OCI-LY3 (cell line): ENCODE data around the gene ANKMY2.
A peak's percentile ranks its signal among the peaks of the same experiment; 100 is the strongest.
"Not testable (repeated sequence)": the region's sequence is repeated elsewhere in the genome, so short reads cannot be mapped to it uniquely, and the experiment has no call there.

Experiments used
- H2AFZ ChIP-seq: fragments of 200-600, 300-600 bp; shearing (Covaris generic); 2 replicates; pipeline ENCODE4 v1.6.0; 2014; ENCODE audit warnings: antibody characterized with exemption, low read depth, low read length
- H3K27ac ChIP-seq: fragments of 200-600, 300-600 bp; sonication (generic); 2 replicates; pipeline ENCODE4 v1.5.1; 2014; ENCODE audit warnings: mild to moderate bottlenecking, low read length, moderate library complexity, mixed read lengths
- H3K27me3 ChIP-seq: fragments of 200-600, 300-600 bp; sonication (generic); 2 replicates; pipeline ENCODE4 v1.6.1; 2014; ENCODE audit warnings: low read depth, low read length, mixed read lengths
- H3K36me3 ChIP-seq: fragments of 200-600, 300-600 bp; sonication (generic); replicated peaks from 2 replicates; pipeline ENCODE3; 2014; ENCODE audit warnings: low read depth, low read length, mixed read lengths
- H3K4me1 ChIP-seq: fragments of 300-600, 200-600 bp; sonication (generic); 2 replicates; pipeline ENCODE4 v1.6.1; 2014; ENCODE audit warnings: low read length, mixed read lengths
- H3K4me2 ChIP-seq: fragments of 200-600, 300-600 bp; sonication (generic); 2 replicates; pipeline ENCODE4 v1.6.1; 2014; ENCODE audit warnings: low read length, mixed read lengths
- H3K4me3 ChIP-seq: fragments of 300-600, 200-600 bp; sonication (generic); 2 replicates; pipeline ENCODE4 v1.5.1; 2014; ENCODE audit warnings: antibody characterized with exemption, mild to moderate bottlenecking, low read length, moderate library complexity
- H3K79me2 ChIP-seq: fragments of 300-600, 200-600 bp; shearing (Covaris generic); 2 replicates; pipeline ENCODE4 v1.6.1; 2014; ENCODE audit warnings: mild to moderate bottlenecking, low read length, mixed read lengths
- H3K9ac ChIP-seq: fragments of 300-600, 200-600 bp; shearing (Covaris generic); 2 replicates; pipeline ENCODE4 v1.6.0; 2014; ENCODE audit warnings: mild to moderate bottlenecking, low read length, moderate library complexity
- H3K9me3 ChIP-seq: fragments of 200-600, 300-600 bp; shearing (Covaris generic); 2 replicates; pipeline ENCODE4 v1.6.1; 2014; ENCODE audit warnings: low read length, mixed read lengths; ENCODE audit not compliant: insufficient read depth
- H4K20me1 ChIP-seq: fragments of 200-600, 300-600 bp; sonication (generic); 2 replicates; pipeline ENCODE4 v1.6.1; 2016; ENCODE audit warnings: low read length, mixed read lengths; ENCODE audit not compliant: insufficient read depth
- EZH2phosphoT487 ChIP-seq: fragments of 200-600 bp; shearing (Covaris generic); IDR thresholded peaks from 2 replicates; pipeline ENCODE4 v1.6.1; 2018; ENCODE audit warnings: antibody characterized with exemption, mixed run types, low read depth
- TF ChIP-seq, protein P1 (sequence below): fragments of 200-600, 300-600 bp; sonication (generic); IDR thresholded peaks from 2 replicates; pipeline ENCODE4 v1.5.1; 2014; ENCODE audit warnings: antibody characterized with exemption, low read length, low read depth

ANKMY2 gene

DNA sequence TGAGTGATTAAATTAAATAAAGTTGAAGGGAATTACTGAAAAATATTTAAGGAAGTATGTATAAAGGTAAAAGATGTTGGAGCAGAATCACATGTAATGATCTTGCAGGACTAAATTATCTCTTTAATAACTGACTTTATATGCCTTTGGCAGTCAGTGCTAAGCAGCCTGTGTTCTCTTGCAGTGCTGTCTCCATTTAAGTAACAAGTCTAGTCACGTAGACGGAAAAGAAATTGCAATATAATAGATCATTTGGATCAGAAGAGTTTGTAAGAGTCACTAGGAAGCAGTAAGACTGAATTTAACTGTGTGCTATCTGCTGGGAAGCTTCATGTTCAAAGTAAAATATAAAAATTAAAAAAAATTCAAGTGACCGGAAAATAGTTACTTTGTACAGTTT lies 21.8 kb upstream of the ANKMY2 start:
- Histone ChIP-seq H3K79me2 (peaks cover 69% of the 10 kb centered on the region), H3K27ac (no peak overlapping the region), H3K27me3 (no peaks in the 10 kb centered on the region), H3K4me3 (no peak overlapping the region), H2AFZ (no peak overlapping the region), H3K4me1 (no peaks in the 10 kb centered on the region), H3K9me3 (no peaks in the 10 kb centered on the region), H4K20me1 (peaks cover 13% of the 10 kb centered on the region; the same call in 1 of the 2 replicates), H3K9ac (no peak overlapping the region), H3K36me3 (peaks cover 16% of the 10 kb centered on the region), H3K4me2 (no peak overlapping the region)
- TF ChIP-seq, protein P1, sequence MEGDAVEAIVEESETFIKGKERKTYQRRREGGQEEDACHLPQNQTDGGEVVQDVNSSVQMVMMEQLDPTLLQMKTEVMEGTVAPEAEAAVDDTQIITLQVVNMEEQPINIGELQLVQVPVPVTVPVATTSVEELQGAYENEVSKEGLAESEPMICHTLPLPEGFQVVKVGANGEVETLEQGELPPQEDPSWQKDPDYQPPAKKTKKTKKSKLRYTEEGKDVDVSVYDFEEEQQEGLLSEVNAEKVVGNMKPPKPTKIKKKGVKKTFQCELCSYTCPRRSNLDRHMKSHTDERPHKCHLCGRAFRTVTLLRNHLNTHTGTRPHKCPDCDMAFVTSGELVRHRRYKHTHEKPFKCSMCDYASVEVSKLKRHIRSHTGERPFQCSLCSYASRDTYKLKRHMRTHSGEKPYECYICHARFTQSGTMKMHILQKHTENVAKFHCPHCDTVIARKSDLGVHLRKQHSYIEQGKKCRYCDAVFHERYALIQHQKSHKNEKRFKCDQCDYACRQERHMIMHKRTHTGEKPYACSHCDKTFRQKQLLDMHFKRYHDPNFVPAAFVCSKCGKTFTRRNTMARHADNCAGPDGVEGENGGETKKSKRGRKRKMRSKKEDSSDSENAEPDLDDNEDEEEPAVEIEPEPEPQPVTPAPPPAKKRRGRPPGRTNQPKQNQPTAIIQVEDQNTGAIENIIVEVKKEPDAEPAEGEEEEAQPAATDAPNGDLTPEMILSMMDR, result no peak
- no peak for TF ChIP-seq EZH2phosphoT487

DNA sequence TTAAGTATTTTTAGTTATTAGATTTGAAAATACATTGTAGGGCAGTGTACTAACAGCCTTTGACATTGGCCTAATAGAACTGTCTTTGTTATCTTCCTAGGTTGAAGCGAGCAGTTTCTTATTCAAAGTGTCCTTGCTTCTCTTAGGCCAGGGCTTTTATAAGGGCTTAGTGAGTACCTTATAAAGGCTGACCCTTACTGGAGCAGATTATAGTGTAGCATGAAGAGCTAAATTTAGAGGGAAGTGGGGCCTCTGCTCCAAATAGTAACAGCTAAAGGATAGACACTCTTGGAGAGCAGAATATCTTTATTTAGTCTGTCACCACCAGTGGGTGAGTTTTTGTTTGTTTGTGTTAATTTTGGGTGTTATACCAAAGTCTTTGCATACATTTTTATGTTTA lies 16.4 kb upstream of the ANKMY2 start:
- H3K9ac ChIP-seq, result no peak overlapping the region
- TF ChIP-seq, protein P1, result no peak
- no peak for TF ChIP-seq EZH2phosphoT487
- no peak overlapping the region for H3K4me2 ChIP-seq
- H3K27ac ChIP-seq, result no peak overlapping the region
- H3K27me3 ChIP-seq, result no peaks in the 10 kb centered on the region
- H3K9me3 ChIP-seq, result no peaks in the 10 kb centered on the region
- H3K79me2 ChIP-seq, result peaks cover 84% of the 10 kb centered on the region
- peaks cover 3% of the 10 kb centered on the region for H3K36me3 ChIP-seq
- H2AFZ ChIP-seq, result no peak overlapping the region
- peaks cover 39% of the 10 kb centered on the region for H4K20me1 ChIP-seq
- H3K4me1 ChIP-seq, result peaks cover 8% of the 10 kb centered on the region
- no peak overlapping the region for H3K4me3 ChIP-seq

- no peaks in the 10 kb centered on the region for H3K27me3 ChIP-seq
- H3K4me3 ChIP-seq, result no peak overlapping the region
- no peaks in the 10 kb centered on the region for H3K9me3 ChIP-seq
- H4K20me1 ChIP-seq, result peaks cover 48% of the 10 kb centered on the region
- peaks cover 95% of the 10 kb centered on the region for H3K79me2 ChIP-seq
- H3K4me2 ChIP-seq, result peak overlapping the region; percentile 17; the same call in 1 of the 2 replicates
- no peak overlapping the region for H3K9ac ChIP-seq
- no peak overlapping the region for H3K27ac ChIP-seq
- no peak overlapping the region for H2AFZ ChIP-seq
- TF ChIP-seq EZH2phosphoT487, result no peak
- TF ChIP-seq, protein P1, result no peak
- H3K4me1 ChIP-seq, result peaks cover 8% of the 10 kb centered on the region
- H3K36me3 ChIP-seq, result peaks cover 3% of the 10 kb centered on the region
These were observed 15.3 kb upstream of the ANKMY2 start for GRCh38 chr7:16660702-16661464.

DNA sequence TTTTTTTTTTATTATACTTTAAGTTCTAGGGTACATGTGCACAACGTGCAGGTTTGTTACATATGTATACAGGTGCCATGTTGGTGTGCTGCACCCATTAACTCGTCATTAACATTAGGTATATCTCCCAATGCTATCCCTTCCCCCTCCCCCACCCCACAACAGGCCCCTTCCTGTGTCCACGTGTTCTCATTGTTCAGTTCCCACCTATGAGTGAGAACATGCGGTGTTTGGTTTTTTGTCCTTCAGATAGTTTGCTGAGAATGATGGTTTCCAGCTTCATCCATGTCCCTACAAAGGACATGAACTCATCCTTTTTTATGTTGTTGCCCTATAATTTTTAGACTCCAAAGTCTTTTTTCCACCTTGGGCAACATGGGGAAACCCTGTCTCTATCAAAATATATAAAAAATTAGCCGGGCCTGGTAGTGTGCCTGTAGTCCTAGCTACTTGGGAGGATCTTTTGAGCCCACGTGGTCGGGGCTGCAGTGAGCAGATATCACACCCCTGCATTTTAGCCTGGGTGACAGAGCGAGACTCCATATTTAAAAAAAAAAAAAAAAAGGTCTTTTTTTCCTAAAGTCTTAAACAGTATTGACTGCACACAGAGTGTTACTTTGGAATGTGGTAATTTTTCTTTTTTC lies 14.4 kb upstream of the ANKMY2 start:
- H3K27ac ChIP-seq, H3K9ac ChIP-seq, H3K4me2 ChIP-seq, H3K36me3 ChIP-seq, H2AFZ ChIP-seq, H3K27me3 ChIP-seq, H3K9me3 ChIP-seq, H3K4me1 ChIP-seq, H3K4me3 ChIP-seq: not testable (repeated sequence)
- Histone ChIP-seq H4K20me1 (peaks cover 51% of the 10 kb centered on the region), H3K79me2 (peaks cover 97% of the 10 kb centered on the region)
